SK-N-SH (cell line): ENCODE measurements around the gene CCDC178. TPM values are rescaled to one million over a fixed set of nuclear protein-coding genes. Genes with fewer than 3 reads are reported as not detected.

Source experiments
- CTCF ChIA-PET: fragments of 300-600, 350-600 bp; formaldehyde crosslinking; extraction: SDS; loops from one replicate; lab custom pipeline; 2021; lab: Yijun Ruan, JAX
- POLR2A ChIA-PET: fragments of 350-600 bp; sonication (Branson Sonifier 250); formaldehyde crosslinking; extraction: SDS; loops from one replicate; lab custom pipeline; 2020; ENCODE audit warnings: antibody characterized with exemption, inconsistent platforms; lab: Yijun Ruan, JAX
- DNase-seq: peaks from one replicate; pipeline ENCODE4 v3.0.0; 2012
- H2AFZ ChIP-seq: fragments of 200-600 bp; sonication (generic); 2 replicates; pipeline ENCODE4 v1.8.1; 2016; ENCODE audit warnings: antibody characterized with exemption, mild to moderate bottlenecking, low read depth
- H3F3A ChIP-seq: fragments of 200-600 bp; sonication (generic); replicated peaks from 2 replicates; pipeline ENCODE3; 2016; ENCODE audit warnings: antibody characterized with exemption, mild to moderate bottlenecking; ENCODE audit not compliant: insufficient read depth
- H3K27ac ChIP-seq, 2 experiments: fragments of 200-500 bp in 1 of 2; fragments of 200-600 bp in 1 of 2; sonication (Bioruptor generic) in 1 of 2; sonication (generic), shearing (Covaris generic) in 1 of 2; 2 replicates each; pipeline versions ENCODE4 v1.5.1 to v1.6.1; 2014 to 2016; ENCODE audit warnings: low read depth in 2 of 2, inconsistent platforms in 1 of 2, low read length in 1 of 2, mild to moderate bottlenecking in 1 of 2, mixed read lengths in 1 of 2
- H3K27me3 ChIP-seq: fragments of 200-600 bp; sonication (generic), shearing (Covaris generic); 2 replicates; pipeline ENCODE4 v1.6.1; 2016; ENCODE audit warnings: mixed run types; ENCODE audit not compliant: insufficient read depth
- H3K36me3 ChIP-seq, 2 experiments: fragments of 200-500 bp in 1 of 2; fragments of 200-600 bp in 1 of 2; sonication (Bioruptor generic) in 1 of 2; sonication (generic) in 1 of 2; replicated peaks in 1 of 2; 2 replicates each; pipeline versions ENCODE3 to v1.5.1; 2014 to 2016; ENCODE audit warnings: low read length in 1 of 2, mild to moderate bottlenecking in 1 of 2; ENCODE audit not compliant: insufficient read depth in 2 of 2, control insufficient read depth in 1 of 2
- H3K4me1 ChIP-seq, 2 experiments: fragments of 200-500 bp in 1 of 2; fragments of 200-600 bp in 1 of 2; sonication (Bioruptor generic) in 1 of 2; sonication (generic), shearing (Covaris generic) in 1 of 2; 2 replicates each; pipeline versions ENCODE4 v1.5.1 to v1.6.1; 2014 to 2016; ENCODE audit warnings: low read depth in 1 of 2, low read length in 1 of 2, mixed run types in 1 of 2; ENCODE audit not compliant: insufficient read depth in 2 of 2, control insufficient read depth in 1 of 2
- H3K4me2 ChIP-seq: fragments of 200-600 bp; sonication (generic), shearing (Covaris generic); 2 replicates; pipeline ENCODE4 v1.6.1; 2017; ENCODE audit warnings: mixed run types
- H3K4me3 ChIP-seq, 2 experiments: fragments of 200-500 bp in 1 of 2; fragments of 200-600 bp in 1 of 2; sonication (Bioruptor generic) in 1 of 2; sonication (generic), shearing (Covaris generic) in 1 of 2; 2 replicates each; pipeline versions ENCODE4 v1.5.1 to v1.8.1; 2014 to 2016; ENCODE audit warnings: low read depth in 2 of 2, inconsistent platforms in 1 of 2, low read length in 1 of 2, mild to moderate bottlenecking in 1 of 2, mixed read lengths in 1 of 2, moderate library complexity in 1 of 2
- H3K79me2 ChIP-seq: fragments of 200-600 bp; sonication (generic); 2 replicates; pipeline ENCODE4 v1.8.1; 2017; ENCODE audit warnings: mild to moderate bottlenecking; ENCODE audit not compliant: insufficient read depth
- H3K9ac ChIP-seq: fragments of 200-600 bp; sonication (generic); 2 replicates; pipeline ENCODE4 v1.6.1; 2017; ENCODE audit warnings: mixed run types
- H3K9me2 ChIP-seq: fragments of 200-600 bp; sonication (generic); 2 replicates; pipeline ENCODE4 v1.6.1; 2017; ENCODE audit warnings: mixed run types
- H3K9me3 ChIP-seq: fragments of 200-600 bp; sonication (generic); 2 replicates; pipeline ENCODE4 v1.6.1; 2017; ENCODE audit warnings: mixed run types, mild to moderate bottlenecking, moderate library complexity
- H4K20me1 ChIP-seq: fragments of 200-600 bp; sonication (generic); 2 replicates; pipeline ENCODE4 v1.6.1; 2017; ENCODE audit warnings: mild to moderate bottlenecking, mixed run types; ENCODE audit not compliant: insufficient read depth
- CHD2 ChIP-seq: fragments of 150-350 bp; IDR thresholded peaks from 2 replicates; pipeline ENCODE4 v1.6.1; 2018; ENCODE audit warnings: low read length; ENCODE audit not compliant: partially characterized antibody
- ELF1 ChIP-seq: IDR thresholded peaks from 2 replicates; pipeline ENCODE4 v1.4.0; 2012
- FOXJ3 ChIP-seq: sonication (generic); formaldehyde crosslinking; IDR thresholded peaks from 2 replicates; pipeline ENCODE4 v1.5.1; 2020; ENCODE audit warnings: mild to moderate bottlenecking, missing genetic modification reagents
- FOXM1 ChIP-seq: IDR thresholded peaks from 2 replicates; pipeline ENCODE4 v1.4.0; 2012; ENCODE audit warnings: low read depth, mild to moderate bottlenecking
- JUND ChIP-seq: IDR thresholded peaks from 2 replicates; pipeline ENCODE4 v1.4.0; 2012
- MXI1 ChIP-seq: IDR thresholded peaks from 2 replicates; pipeline ENCODE4 v1.6.1; 2012; ENCODE audit warnings: mild to moderate bottlenecking, low read depth, low read length, improper control_type of control experiment
- POLR2AphosphoS5 ChIP-seq: IDR thresholded peaks from 2 replicates; pipeline ENCODE4 v1.6.1; 2012; ENCODE audit warnings: low read depth, low read length
- SIN3A ChIP-seq: IDR thresholded peaks from 2 replicates; pipeline ENCODE4 v1.6.1; 2012; ENCODE audit warnings: low read depth, mild to moderate bottlenecking, low read length, moderate library complexity, borderline replicate concordance
- SMC3 ChIP-seq: IDR thresholded peaks from 2 replicates; pipeline ENCODE4 v1.6.1; 2012; ENCODE audit warnings: low read depth, low read length, improper control_type of control experiment
- TAF1 ChIP-seq: IDR thresholded peaks from 2 replicates; pipeline ENCODE4 v1.6.1; 2012; ENCODE audit warnings: low read depth, mild to moderate bottlenecking, low read length, moderate library complexity, borderline replicate concordance
- TCF12 ChIP-seq: IDR thresholded peaks from 2 replicates; pipeline ENCODE4 v1.4.0; 2012
- WGBS: methylation state at CpG from one replicate; pipeline ENCODE4 v1.1.6; 2017; ENCODE audit warnings: low lambda C conversion rate; 5-methylcytosine and 5-hydroxymethylcytosine counted together
- polyA plus RNA-seq, 3 experiments: library from polyadenylated mRNA; depleted of rRNA; stranded (reverse); fragments of >200 nt; gene quantifications; 2 replicates each; pipeline ENCODE4 v1.2.3, GENCODE V29; 2012
- TF ChIP-seq, protein P1 (sequence below): IDR thresholded peaks from 2 replicates; pipeline ENCODE4 v1.4.0; 2012; ENCODE audit warnings: low read depth, borderline replicate concordance
- TF ChIP-seq, protein P2 (sequence below): IDR thresholded peaks from 2 replicates; pipeline ENCODE4 v1.4.0; 2012; ENCODE audit warnings: low read depth, borderline replicate concordance
- TF ChIP-seq, protein P3 (sequence below): IDR thresholded peaks from 2 replicates; pipeline ENCODE4; 2012
- TF ChIP-seq, protein P4 (sequence below): IDR thresholded peaks from 2 replicates; pipeline ENCODE4 v1.6.1; 2012; ENCODE audit warnings: mild to moderate bottlenecking, low read depth, low read length, moderate library complexity
- TF ChIP-seq, protein P5 (sequence below): fragments of 150-350 bp; IDR thresholded peaks from 2 replicates; pipeline ENCODE4 v1.6.1; 2016; ENCODE audit warnings: mild to moderate bottlenecking, low read depth, low read length
- TF ChIP-seq, protein P6 (sequence below): fragments of 150-350 bp; IDR thresholded peaks from 2 replicates; pipeline ENCODE4 v1.6.1; 2017; ENCODE audit warnings: antibody characterized with exemption, low read length, low read depth, borderline replicate concordance

The CCDC178 gene
- polyA plus RNA-seq, 1 of the 3 experiments (the other 2 are of a cell fraction) = not detected

DNA sequence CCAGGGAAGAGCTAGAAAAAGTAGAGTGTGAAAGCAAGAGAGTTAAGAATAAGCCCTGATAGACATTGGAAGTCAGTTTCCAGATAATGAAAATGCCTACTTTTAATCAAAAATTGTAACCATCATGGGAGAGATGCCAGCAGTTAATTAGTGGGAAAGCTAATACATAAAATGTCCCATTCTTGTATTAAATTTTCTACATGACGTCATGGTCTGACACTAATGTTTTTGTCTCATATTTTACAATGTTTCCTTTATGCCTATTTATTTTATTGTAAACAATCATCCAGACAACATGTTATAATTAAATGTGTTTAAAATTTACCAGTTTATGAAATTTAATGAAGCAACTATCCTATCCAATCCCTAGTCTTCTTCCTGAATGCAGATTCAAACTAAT is 26.3 kb upstream of the CCDC178 start (continued):
- TF ChIP-seq, protein P1, sequence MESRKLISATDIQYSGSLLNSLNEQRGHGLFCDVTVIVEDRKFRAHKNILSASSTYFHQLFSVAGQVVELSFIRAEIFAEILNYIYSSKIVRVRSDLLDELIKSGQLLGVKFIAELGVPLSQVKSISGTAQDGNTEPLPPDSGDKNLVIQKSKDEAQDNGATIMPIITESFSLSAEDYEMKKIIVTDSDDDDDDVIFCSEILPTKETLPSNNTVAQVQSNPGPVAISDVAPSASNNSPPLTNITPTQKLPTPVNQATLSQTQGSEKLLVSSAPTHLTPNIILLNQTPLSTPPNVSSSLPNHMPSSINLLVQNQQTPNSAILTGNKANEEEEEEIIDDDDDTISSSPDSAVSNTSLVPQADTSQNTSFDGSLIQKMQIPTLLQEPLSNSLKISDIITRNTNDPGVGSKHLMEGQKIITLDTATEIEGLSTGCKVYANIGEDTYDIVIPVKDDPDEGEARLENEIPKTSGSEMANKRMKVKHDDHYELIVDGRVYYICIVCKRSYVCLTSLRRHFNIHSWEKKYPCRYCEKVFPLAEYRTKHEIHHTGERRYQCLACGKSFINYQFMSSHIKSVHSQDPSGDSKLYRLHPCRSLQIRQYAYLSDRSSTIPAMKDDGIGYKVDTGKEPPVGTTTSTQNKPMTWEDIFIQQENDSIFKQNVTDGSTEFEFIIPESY = no peak

DNA sequence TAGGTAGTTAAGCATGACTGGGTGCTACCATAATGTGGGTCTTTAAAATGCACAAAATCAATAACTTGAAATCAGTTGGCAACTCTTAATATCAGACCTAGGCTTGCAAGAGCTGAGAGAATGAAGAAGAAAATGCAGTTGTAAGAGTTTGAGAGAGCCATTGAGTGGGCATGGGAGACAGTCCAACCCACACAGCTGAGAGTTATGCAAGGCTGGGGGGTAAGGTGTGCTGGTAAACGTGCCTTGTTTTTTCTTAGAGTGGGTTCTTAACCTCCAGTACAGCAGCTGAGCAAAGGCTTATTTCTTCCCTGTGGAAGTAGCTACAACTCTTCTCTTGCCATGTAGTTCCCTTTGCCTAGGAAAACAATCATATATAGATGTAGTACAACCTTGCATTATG is 20.2 kb upstream of the CCDC178 start:
- CTCF ChIA-PET = interaction anchor here (0.7 kb wide), 1 partner anchor 21 kb away, joined by 3 read pairs; no protein-coding TSS in a partner anchor
- Histone ChIP-seq H3K36me3 (no peaks in the 10 kb centered on the region), H3K9me3 (no peaks in the 10 kb centered on the region), H3K4me3 (no peak overlapping the region), H3F3A (no peaks in the 10 kb centered on the region), H2AFZ (no peak overlapping the region), H3K4me2 (no peak overlapping the region), H3K9me2 (no peaks in the 10 kb centered on the region), H4K20me1 (no peaks in the 10 kb centered on the region), H3K27ac (no peak overlapping the region), H3K4me1 (no peaks in the 10 kb centered on the region), H3K27me3 (no peaks in the 10 kb centered on the region), H3K79me2 (no peaks in the 10 kb centered on the region), H3K9ac (no peak overlapping the region)
- 0% methylated on average over 1 of the region's 1 CpG for WGBS
- DNase-seq = no peak
- TF ChIP-seq FOXJ3 (no peak), TCF12 (no peak), SIN3A (no peak), FOXM1 (no peak)
- TF ChIP-seq, protein P2, sequence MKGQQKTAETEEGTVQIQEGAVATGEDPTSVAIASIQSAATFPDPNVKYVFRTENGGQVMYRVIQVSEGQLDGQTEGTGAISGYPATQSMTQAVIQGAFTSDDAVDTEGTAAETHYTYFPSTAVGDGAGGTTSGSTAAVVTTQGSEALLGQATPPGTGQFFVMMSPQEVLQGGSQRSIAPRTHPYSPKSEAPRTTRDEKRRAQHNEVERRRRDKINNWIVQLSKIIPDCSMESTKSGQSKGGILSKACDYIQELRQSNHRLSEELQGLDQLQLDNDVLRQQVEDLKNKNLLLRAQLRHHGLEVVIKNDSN = no peak
- POLR2A ChIA-PET = no interaction called here

DNA sequence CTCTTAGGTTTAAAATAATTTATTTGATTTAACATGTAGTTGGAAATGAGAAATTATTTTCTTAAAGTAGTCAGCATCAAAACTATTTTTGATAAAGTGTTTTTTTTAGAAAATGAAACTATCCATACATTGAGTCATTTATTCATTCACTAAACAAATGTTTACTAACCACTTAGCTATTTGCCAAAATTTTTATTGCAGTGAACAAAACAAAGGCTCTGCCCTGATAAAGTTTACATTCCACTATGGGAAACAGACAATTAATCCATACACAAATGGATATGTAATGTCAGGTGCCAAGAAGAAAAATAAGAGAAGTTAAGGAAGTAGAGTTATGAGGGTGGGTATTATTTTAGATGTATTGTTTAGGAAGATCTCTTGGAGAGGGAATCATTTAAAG is 19.1 kb upstream of the CCDC178 start:
- Histone ChIP-seq H4K20me1 (no peaks in the 10 kb centered on the region), H3K9me2 (no peaks in the 10 kb centered on the region), H3F3A (no peaks in the 10 kb centered on the region), H3K79me2 (no peaks in the 10 kb centered on the region), H3K4me2 (no peak overlapping the region), H3K9me3 (no peaks in the 10 kb centered on the region), H3K36me3 (no peaks in the 10 kb centered on the region)
- DNase-seq = no peak
- TF ChIP-seq JUND (no peak), POLR2AphosphoS5 (no peak), FOXJ3 (no peak), SMC3 (no peak), TAF1 (no peak), SIN3A (no peak), CHD2 (no peak), FOXM1 (no peak), ELF1 (no peak), MXI1 (no peak)
- TF ChIP-seq, protein P3, sequence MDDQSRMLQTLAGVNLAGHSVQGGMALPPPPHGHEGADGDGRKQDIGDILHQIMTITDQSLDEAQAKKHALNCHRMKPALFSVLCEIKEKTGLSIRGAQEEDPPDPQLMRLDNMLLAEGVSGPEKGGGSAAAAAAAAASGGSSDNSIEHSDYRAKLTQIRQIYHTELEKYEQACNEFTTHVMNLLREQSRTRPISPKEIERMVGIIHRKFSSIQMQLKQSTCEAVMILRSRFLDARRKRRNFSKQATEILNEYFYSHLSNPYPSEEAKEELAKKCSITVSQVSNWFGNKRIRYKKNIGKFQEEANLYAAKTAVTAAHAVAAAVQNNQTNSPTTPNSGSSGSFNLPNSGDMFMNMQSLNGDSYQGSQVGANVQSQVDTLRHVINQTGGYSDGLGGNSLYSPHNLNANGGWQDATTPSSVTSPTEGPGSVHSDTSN = no peak
- TF ChIP-seq, protein P4, sequence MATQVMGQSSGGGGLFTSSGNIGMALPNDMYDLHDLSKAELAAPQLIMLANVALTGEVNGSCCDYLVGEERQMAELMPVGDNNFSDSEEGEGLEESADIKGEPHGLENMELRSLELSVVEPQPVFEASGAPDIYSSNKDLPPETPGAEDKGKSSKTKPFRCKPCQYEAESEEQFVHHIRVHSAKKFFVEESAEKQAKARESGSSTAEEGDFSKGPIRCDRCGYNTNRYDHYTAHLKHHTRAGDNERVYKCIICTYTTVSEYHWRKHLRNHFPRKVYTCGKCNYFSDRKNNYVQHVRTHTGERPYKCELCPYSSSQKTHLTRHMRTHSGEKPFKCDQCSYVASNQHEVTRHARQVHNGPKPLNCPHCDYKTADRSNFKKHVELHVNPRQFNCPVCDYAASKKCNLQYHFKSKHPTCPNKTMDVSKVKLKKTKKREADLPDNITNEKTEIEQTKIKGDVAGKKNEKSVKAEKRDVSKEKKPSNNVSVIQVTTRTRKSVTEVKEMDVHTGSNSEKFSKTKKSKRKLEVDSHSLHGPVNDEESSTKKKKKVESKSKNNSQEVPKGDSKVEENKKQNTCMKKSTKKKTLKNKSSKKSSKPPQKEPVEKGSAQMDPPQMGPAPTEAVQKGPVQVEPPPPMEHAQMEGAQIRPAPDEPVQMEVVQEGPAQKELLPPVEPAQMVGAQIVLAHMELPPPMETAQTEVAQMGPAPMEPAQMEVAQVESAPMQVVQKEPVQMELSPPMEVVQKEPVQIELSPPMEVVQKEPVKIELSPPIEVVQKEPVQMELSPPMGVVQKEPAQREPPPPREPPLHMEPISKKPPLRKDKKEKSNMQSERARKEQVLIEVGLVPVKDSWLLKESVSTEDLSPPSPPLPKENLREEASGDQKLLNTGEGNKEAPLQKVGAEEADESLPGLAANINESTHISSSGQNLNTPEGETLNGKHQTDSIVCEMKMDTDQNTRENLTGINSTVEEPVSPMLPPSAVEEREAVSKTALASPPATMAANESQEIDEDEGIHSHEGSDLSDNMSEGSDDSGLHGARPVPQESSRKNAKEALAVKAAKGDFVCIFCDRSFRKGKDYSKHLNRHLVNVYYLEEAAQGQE = no peak
- TF ChIP-seq, protein P5, sequence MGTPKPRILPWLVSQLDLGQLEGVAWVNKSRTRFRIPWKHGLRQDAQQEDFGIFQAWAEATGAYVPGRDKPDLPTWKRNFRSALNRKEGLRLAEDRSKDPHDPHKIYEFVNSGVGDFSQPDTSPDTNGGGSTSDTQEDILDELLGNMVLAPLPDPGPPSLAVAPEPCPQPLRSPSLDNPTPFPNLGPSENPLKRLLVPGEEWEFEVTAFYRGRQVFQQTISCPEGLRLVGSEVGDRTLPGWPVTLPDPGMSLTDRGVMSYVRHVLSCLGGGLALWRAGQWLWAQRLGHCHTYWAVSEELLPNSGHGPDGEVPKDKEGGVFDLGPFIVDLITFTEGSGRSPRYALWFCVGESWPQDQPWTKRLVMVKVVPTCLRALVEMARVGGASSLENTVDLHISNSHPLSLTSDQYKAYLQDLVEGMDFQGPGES = no peak
- TF ChIP-seq, protein P6, sequence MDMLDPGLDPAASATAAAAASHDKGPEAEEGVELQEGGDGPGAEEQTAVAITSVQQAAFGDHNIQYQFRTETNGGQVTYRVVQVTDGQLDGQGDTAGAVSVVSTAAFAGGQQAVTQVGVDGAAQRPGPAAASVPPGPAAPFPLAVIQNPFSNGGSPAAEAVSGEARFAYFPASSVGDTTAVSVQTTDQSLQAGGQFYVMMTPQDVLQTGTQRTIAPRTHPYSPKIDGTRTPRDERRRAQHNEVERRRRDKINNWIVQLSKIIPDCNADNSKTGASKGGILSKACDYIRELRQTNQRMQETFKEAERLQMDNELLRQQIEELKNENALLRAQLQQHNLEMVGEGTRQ = no peak
- TF ChIP-seq, all 33 proteins: peak for 0
- Histone ChIP-seq H3K4me1 (no peaks in the 10 kb centered on the region), H3K27me3 (no peaks in the 10 kb centered on the region), H3K9ac (no peak overlapping the region), H2AFZ (no peak overlapping the region), H3K4me3 (no peak overlapping the region), H3K27ac (no peak overlapping the region)
- CTCF ChIA-PET = interaction anchor here (1.2 to 1.4 kb wide), 2 partner anchors 9 to 20 kb away, joined by 3 to 4 read pairs; no protein-coding TSS in a partner anchor
- POLR2A ChIA-PET = no interaction called here
